SK-N-SH (cell line): ENCODE measurements around the gene CFAP299.

Experiments used
- CTCF ChIP-seq: fragments of 200-600 bp; sonication (generic); IDR thresholded peaks from 2 replicates; pipeline ENCODE4 v1.6.1; 2017; ENCODE audit warnings: antibody characterized with exemption, mild to moderate bottlenecking, moderate library complexity
- FOSL2 ChIP-seq: IDR thresholded peaks from 2 replicates; pipeline ENCODE4 v1.4.0; 2012; ENCODE audit warnings: low read depth, mild to moderate bottlenecking, moderate library complexity, borderline replicate concordance
- POLR2AphosphoS5 ChIP-seq: IDR thresholded peaks from 2 replicates; pipeline ENCODE4 v1.6.1; 2012; ENCODE audit warnings: low read depth, low read length
- REST ChIP-seq: IDR thresholded peaks from 2 replicates; pipeline ENCODE4 v1.6.1; 2012; ENCODE audit warnings: mild to moderate bottlenecking, low read depth, low read length, moderate library complexity
- RFX5 ChIP-seq: IDR thresholded peaks from 2 replicates; pipeline ENCODE4 v1.6.1; 2012; ENCODE audit warnings: mild to moderate bottlenecking, improper control_type of control experiment, low read length
- SMC3 ChIP-seq: IDR thresholded peaks from 2 replicates; pipeline ENCODE4 v1.6.1; 2012; ENCODE audit warnings: low read depth, low read length, improper control_type of control experiment
- YY1 ChIP-seq: IDR thresholded peaks from 2 replicates; pipeline ENCODE4 v1.4.0; 2012; ENCODE audit warnings: low read depth, mild to moderate bottlenecking

DNA sequence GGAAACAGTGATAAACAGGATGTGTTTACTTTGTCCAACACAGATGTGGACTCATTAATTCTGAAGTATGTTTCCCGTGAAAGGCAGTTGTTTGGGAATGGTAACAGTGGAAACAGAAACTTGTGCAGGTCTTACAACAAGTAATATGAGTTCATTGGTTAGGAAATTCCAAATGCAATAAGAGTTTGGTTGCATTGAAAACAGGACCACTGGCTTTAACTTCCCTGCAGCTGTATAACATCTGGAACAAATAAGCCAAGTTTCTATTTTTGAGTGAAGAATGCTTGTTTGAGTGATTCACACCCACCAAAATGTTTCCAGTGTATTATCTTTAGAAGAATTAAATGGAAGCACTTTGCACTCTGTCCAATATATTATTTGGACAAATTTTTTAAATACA, 612.6 kb downstream of the CFAP299 start:
- TF ChIP-seq CTCF (no peak), REST (no peak), YY1 (no peak), FOSL2 (no peak), POLR2AphosphoS5 (no peak), RFX5 (no peak), SMC3 (no peak)
